ENCODE results near the gene NPC1.
A peak's percentile ranks its signal among the peaks of the same experiment; 100 is the strongest.
"Not testable (repeated sequence)": the region's sequence is repeated elsewhere in the genome, so short reads cannot be mapped to it uniquely, and the experiment has no call there.

Gene NPC1

GRCh38 chr18:23586249-23587196 is at the start of gene NPC1:
Gene NPC1, minus strand, starts transcription at chr18:23586506. Its CDS starts 163 bp downstream, at chr18:23586343.
- DNase-seq = peak; percentile 92

- DNase-seq = no peak
These were observed 49.7 kb upstream of the NPC1 start for GRCh38 chr18:23636071-23636399.

GRCh38 chr18:23635283-23636070 is 49.2 kb upstream of the NPC1 start:
- peak; percentile 41 for DNase-seq

- DNase-seq = no peak
These were observed 48.4 kb upstream of the NPC1 start for GRCh38 chr18:23634692-23635091.

GRCh38 chr18:23632615-23633014 is 46.3 kb upstream of the NPC1 start:
- DNase-seq = no peak

- no peak for DNase-seq
These were observed 45.4 kb upstream of the NPC1 start for GRCh38 chr18:23631746-23632145.

- no peak for DNase-seq
These were observed 45.0 kb upstream of the NPC1 start for GRCh38 chr18:23631312-23631711.

GRCh38 chr18:23629444-23629946 is 43.2 kb upstream of the NPC1 start:
- DNase-seq = peak; percentile 34

- DNase-seq = no peak
These were observed 41.7 kb upstream of the NPC1 start for GRCh38 chr18:23627970-23628369.

GRCh38 chr18:23627321-23627720 is 41.0 kb upstream of the NPC1 start:
- DNase-seq = no peak

GRCh38 chr18:23626451-23627279 is 40.4 kb upstream of the NPC1 start:
- no peak for DNase-seq

GRCh38 chr18:23623040-23623439 is 36.7 kb upstream of the NPC1 start:
- no peak for DNase-seq

GRCh38 chr18:23619388-23619881 is 33.1 kb upstream of the NPC1 start:
- DNase-seq = no peak

- DNase-seq = no peak
These were observed 32.6 kb upstream of the NPC1 start for GRCh38 chr18:23618862-23619387.

- no peak for DNase-seq
These were observed 31.2 kb upstream of the NPC1 start for GRCh38 chr18:23617412-23618014.

GRCh38 chr18:23616258-23616657 is 30.0 kb upstream of the NPC1 start:
- no peak for DNase-seq

- DNase-seq = no peak
These were observed 28.6 kb upstream of the NPC1 start for GRCh38 chr18:23614891-23615290.

- no peak for DNase-seq
These were observed 28.1 kb upstream of the NPC1 start for GRCh38 chr18:23614413-23614812.

GRCh38 chr18:23613091-23613475 is 26.8 kb upstream of the NPC1 start:
- not testable (repeated sequence) for DNase-seq

- DNase-seq = no peak
These were observed 26.3 kb upstream of the NPC1 start for GRCh38 chr18:23612434-23613090.

GRCh38 chr18:23609390-23610023 is 23.2 kb upstream of the NPC1 start:
- DNase-seq = no peak
